GM19395 (cell line): ENCODE measurements around the gene MDFIC.
"Not testable (repeated sequence)": the region's sequence is repeated elsewhere in the genome, so short reads cannot be mapped to it uniquely, and the experiment has no call there.

Experiments used
- ATAC-seq: cut with Tn5 transposase; IDR thresholded peaks from one replicate; pipeline ENCODE4 v1.9.1; 2021; ENCODE audit warnings: mild to moderate bottlenecking, moderate library complexity; ENCODE audit not compliant: unreplicated experiment

Gene MDFIC

GRCh38 chr7:114922026-114922651 is at the start of gene MDFIC:
Gene MDFIC (plus strand): TSS chr7:114922094. CDS start chr7:114923034, 940 bp downstream.
- peak; percentile 41 for ATAC-seq

GRCh38 chr7:114874170-114874569 is 47.7 kb upstream of the MDFIC start:
- no peak for ATAC-seq

GRCh38 chr7:114875186-114875585 is 46.7 kb upstream of the MDFIC start:
- ATAC-seq: no peak

- ATAC-seq: no peak
These were observed 42.3 kb upstream of the MDFIC start for GRCh38 chr7:114879554-114879953.

GRCh38 chr7:114885836-114886235 is 36.1 kb upstream of the MDFIC start:
- ATAC-seq: no peak

- no peak for ATAC-seq
These were observed 35.7 kb upstream of the MDFIC start for GRCh38 chr7:114886241-114886640.

GRCh38 chr7:114889116-114889515 is 32.8 kb upstream of the MDFIC start:
- not testable (repeated sequence) for ATAC-seq

- ATAC-seq: peak; percentile 62
These were observed 32.1 kb upstream of the MDFIC start for GRCh38 chr7:114889646-114890285.

GRCh38 chr7:114890561-114890960 is 31.3 kb upstream of the MDFIC start:
- ATAC-seq: no peak

GRCh38 chr7:114900127-114900526 is 21.8 kb upstream of the MDFIC start:
- no peak for ATAC-seq

- no peak for ATAC-seq
These were observed 20.1 kb upstream of the MDFIC start for GRCh38 chr7:114901771-114902170.

- no peak for ATAC-seq
These were observed 18.8 kb upstream of the MDFIC start for GRCh38 chr7:114903131-114903530.

GRCh38 chr7:114910787-114911186 is 11.1 kb upstream of the MDFIC start:
- ATAC-seq: no peak

GRCh38 chr7:114911411-114911810 is 10.5 kb upstream of the MDFIC start:
- ATAC-seq: no peak

GRCh38 chr7:114916261-114916892 is 5.5 kb upstream of the MDFIC start:
- ATAC-seq: peak; percentile 96

- ATAC-seq: no peak
These were observed 4.6 kb upstream of the MDFIC start for GRCh38 chr7:114917211-114917839.

- ATAC-seq: no peak
These were observed 2.3 kb upstream of the MDFIC start for GRCh38 chr7:114919587-114919986.

GRCh38 chr7:114921631-114922025 is 266 bp upstream of the MDFIC start:
- no peak for ATAC-seq

- peak; percentile 39 for ATAC-seq
These were observed 933 bp downstream of the MDFIC start for GRCh38 chr7:114922652-114923402.

- ATAC-seq: no peak
These were observed 1.5 kb downstream of the MDFIC start for GRCh38 chr7:114923403-114923713.

GRCh38 chr7:114924038-114924712 is 2.3 kb downstream of the MDFIC start:
- peak; percentile 32 for ATAC-seq
